ENCODE measurements around the gene DCST1.

Gene DCST1

DNA sequence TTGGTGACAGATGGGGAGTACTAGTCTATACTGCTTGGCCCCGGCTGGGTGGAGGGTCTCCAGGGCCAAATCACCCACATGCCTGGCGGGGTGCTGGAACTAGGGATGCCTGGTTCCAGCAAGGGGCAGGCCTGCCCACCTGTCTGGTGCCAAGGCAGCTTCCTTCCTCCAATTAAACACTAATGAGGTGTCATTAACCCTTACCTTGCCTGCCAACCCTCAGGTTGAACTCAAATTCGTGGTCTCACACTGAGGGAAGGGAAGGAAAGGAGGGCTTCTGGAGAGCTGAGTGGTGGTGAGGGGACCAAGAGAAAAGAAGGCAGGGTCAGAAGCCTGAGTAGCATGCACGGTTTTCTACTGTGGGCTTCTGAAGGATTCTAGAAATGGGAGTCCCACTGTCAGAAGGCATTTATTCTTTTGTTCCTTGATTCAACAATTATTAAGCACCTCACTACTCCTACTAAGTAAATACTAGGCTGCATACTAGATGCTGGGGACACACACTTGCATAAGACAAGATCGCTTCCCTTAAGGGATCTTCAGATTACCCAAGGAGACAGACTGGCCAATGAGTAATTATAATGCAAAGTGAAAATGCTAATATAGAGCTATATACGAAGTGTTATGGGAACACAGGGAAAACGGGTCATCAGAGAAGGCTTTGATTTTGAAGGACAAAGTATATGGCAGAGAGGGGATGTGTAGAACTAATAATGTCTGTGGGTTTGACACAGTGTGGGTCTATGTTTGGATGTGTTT, 39.1 kb downstream of the DCST1 start:
- TF ChIP-seq TOX (CRISPR knock-in tag; IDR thresholded peaks at IDR 0.05; ENCODE audit: borderline replicate concordance) (no peak), ZNF8 (CRISPR knock-in tag; IDR thresholded peaks at IDR 0.05) (no peak), CSDC2 (CRISPR knock-in tag; IDR thresholded peaks at IDR 0.05) (no peak), BACH2 (CRISPR knock-in tag; IDR thresholded peaks at IDR 0.05; ENCODE audit: borderline replicate concordance) (no peak), SNAI2 (CRISPR knock-in tag; IDR thresholded peaks at IDR 0.05) (no peak), TCF4 (CRISPR knock-in tag; IDR thresholded peaks at IDR 0.05; ENCODE audit: borderline replicate concordance) (no peak), POU6F1 (CRISPR knock-in tag; IDR thresholded peaks at IDR 0.05; ENCODE audit: borderline replicate concordance, low read depth) (no peak), RARB (CRISPR knock-in tag; IDR thresholded peaks at IDR 0.05) (no peak), PPARA (CRISPR knock-in tag; IDR thresholded peaks at IDR 0.05; ENCODE audit: borderline replicate concordance) (no peak), ZFP3 (CRISPR knock-in tag; IDR thresholded peaks at IDR 0.05) (no peak), ZFP30 (CRISPR knock-in tag; IDR thresholded peaks at IDR 0.05) (no peak), GLIS3 (CRISPR knock-in tag; IDR thresholded peaks at IDR 0.05) (no peak)
- TF ChIP-seq, protein P1, sequence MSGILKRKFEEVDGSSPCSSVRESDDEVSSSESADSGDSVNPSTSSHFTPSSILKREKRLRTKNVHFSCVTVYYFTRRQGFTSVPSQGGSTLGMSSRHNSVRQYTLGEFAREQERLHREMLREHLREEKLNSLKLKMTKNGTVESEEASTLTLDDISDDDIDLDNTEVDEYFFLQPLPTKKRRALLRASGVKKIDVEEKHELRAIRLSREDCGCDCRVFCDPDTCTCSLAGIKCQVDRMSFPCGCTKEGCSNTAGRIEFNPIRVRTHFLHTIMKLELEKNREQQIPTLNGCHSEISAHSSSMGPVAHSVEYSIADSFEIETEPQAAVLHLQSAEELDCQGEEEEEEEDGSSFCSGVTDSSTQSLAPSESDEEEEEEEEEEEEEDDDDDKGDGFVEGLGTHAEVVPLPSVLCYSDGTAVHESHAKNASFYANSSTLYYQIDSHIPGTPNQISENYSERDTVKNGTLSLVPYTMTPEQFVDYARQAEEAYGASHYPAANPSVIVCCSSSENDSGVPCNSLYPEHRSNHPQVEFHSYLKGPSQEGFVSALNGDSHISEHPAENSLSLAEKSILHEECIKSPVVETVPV (CRISPR knock-in tag; IDR thresholded peaks at IDR 0.05): no peak
- TF ChIP-seq, protein P2, sequence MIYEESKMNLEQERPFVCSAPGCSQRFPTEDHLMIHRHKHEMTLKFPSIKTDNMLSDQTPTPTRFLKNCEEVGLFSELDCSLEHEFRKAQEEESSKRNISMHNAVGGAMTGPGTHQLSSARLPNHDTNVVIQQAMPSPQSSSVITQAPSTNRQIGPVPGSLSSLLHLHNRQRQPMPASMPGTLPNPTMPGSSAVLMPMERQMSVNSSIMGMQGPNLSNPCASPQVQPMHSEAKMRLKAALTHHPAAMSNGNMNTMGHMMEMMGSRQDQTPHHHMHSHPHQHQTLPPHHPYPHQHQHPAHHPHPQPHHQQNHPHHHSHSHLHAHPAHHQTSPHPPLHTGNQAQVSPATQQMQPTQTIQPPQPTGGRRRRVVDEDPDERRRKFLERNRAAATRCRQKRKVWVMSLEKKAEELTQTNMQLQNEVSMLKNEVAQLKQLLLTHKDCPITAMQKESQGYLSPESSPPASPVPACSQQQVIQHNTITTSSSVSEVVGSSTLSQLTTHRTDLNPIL (CRISPR knock-in tag; IDR thresholded peaks at IDR 0.05; ENCODE audit: low read depth): no peak
- ATAC-seq: no peak

DNA sequence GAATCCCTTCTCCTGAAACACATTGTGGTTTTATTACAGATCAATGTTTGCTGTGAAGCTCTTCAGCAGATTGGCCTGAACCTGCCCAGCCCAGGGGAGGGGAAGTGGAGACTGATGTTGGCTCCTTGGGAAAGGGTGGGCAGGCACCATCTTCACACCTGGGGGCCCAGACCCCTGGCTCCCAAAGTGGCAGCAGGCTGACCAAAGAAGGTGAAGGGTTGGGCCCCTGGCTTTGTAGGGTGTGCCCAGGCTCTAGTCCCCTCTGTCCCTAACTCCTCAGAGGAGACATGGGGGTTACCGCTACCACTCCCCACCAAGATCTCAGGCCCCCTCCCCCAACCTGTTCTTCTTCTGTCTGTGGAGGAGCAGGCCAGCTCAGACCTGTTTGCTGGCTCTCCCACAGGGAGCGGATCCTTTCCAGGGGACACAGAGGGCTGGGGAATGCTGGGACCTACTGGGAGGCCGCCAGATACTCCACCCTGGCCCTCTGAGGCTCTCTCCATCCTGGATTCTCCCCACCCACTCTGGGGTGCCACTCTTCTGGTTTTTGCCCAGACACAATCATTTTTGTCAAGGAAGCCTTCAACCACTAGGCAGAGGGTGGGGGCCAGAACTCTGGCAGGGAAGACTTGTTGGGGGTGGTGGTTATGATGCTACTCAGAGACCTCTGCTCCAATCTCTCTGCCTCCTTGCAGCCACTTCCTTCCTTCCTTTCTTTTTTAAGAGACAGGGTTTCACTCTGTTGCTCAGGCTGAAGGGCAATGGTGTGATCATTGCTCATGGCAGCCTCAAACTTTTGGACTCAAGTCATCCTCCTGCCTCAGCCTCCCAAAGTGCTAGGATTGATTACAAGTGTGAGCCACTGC, 40.0 kb downstream of the DCST1 start:
- ATAC-seq: no peak
- TF ChIP-seq TOX (CRISPR knock-in tag; IDR thresholded peaks at IDR 0.05; ENCODE audit: borderline replicate concordance): no peak
- TF ChIP-seq CSDC2 (CRISPR knock-in tag; IDR thresholded peaks at IDR 0.05): no peak

DNA sequence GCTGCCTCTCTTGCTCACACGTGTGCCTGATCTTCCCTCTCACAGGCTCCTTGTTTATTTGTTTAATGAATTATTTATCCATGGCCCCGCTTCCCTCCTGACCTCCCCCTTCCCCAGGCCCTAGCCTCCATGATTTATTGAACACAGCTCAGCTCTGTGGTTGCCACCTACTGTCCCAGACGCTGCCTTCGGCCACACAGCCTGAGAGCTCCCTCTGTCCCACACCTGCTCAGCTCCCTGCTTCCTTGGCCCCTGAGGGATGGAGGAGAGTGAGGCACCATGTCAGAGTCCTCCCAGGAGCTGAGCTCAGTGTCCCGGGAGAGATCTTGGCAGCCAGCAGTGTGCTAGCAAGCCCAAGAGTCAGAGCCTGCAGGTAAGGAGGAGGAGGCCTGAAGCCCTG, 41.9 kb downstream of the DCST1 start:
- ATAC-seq: no peak
- TF ChIP-seq BACH2 (CRISPR knock-in tag; IDR thresholded peaks at IDR 0.05; ENCODE audit: borderline replicate concordance): no peak
- no peak for TF ChIP-seq RARB (CRISPR knock-in tag; IDR thresholded peaks at IDR 0.05)
- no peak for TF ChIP-seq CSDC2 (CRISPR knock-in tag; IDR thresholded peaks at IDR 0.05)
- no peak for TF ChIP-seq PPARA (CRISPR knock-in tag; IDR thresholded peaks at IDR 0.05; ENCODE audit: borderline replicate concordance)
- no peak for TF ChIP-seq TOX (CRISPR knock-in tag; IDR thresholded peaks at IDR 0.05; ENCODE audit: borderline replicate concordance)
- TF ChIP-seq ZNF565 (CRISPR knock-in tag; conservative IDR thresholded peaks at IDR 0.05; ENCODE audit: low read depth): no peak

GRCh38 chr1:155076371-155076770, 42.7 kb downstream of the DCST1 start:
- TF ChIP-seq, protein P3, sequence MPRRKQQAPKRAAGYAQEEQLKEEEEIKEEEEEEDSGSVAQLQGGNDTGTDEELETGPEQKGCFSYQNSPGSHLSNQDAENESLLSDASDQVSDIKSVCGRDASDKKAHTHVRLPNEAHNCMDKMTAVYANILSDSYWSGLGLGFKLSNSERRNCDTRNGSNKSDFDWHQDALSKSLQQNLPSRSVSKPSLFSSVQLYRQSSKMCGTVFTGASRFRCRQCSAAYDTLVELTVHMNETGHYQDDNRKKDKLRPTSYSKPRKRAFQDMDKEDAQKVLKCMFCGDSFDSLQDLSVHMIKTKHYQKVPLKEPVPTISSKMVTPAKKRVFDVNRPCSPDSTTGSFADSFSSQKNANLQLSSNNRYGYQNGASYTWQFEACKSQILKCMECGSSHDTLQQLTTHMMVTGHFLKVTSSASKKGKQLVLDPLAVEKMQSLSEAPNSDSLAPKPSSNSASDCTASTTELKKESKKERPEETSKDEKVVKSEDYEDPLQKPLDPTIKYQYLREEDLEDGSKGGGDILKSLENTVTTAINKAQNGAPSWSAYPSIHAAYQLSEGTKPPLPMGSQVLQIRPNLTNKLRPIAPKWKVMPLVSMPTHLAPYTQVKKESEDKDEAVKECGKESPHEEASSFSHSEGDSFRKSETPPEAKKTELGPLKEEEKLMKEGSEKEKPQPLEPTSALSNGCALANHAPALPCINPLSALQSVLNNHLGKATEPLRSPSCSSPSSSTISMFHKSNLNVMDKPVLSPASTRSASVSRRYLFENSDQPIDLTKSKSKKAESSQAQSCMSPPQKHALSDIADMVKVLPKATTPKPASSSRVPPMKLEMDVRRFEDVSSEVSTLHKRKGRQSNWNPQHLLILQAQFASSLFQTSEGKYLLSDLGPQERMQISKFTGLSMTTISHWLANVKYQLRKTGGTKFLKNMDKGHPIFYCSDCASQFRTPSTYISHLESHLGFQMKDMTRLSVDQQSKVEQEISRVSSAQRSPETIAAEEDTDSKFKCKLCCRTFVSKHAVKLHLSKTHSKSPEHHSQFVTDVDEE (CRISPR knock-in tag; IDR thresholded peaks at IDR 0.05): no peak
- TF ChIP-seq BACH2 (CRISPR knock-in tag; IDR thresholded peaks at IDR 0.05; ENCODE audit: borderline replicate concordance): no peak
- TF ChIP-seq ZNF8 (CRISPR knock-in tag; IDR thresholded peaks at IDR 0.05): no peak
- TF ChIP-seq ISL1 (CRISPR knock-in tag; IDR thresholded peaks at IDR 0.05): no peak
- no peak for TF ChIP-seq ZC3H10 (CRISPR knock-in tag; IDR thresholded peaks at IDR 0.05)
- no peak for TF ChIP-seq ZNF70 (CRISPR knock-in tag; IDR thresholded peaks at IDR 0.05)
- no peak for TF ChIP-seq GLIS3 (CRISPR knock-in tag; IDR thresholded peaks at IDR 0.05)
- TF ChIP-seq ZFP30 (CRISPR knock-in tag; IDR thresholded peaks at IDR 0.05): no peak
- no peak for TF ChIP-seq ZFP3 (CRISPR knock-in tag; IDR thresholded peaks at IDR 0.05)
- no peak for TF ChIP-seq ARNTL (CRISPR knock-in tag; IDR thresholded peaks at IDR 0.05; ENCODE audit: borderline replicate concordance, low read depth)
- TF ChIP-seq, protein P1 (CRISPR knock-in tag; IDR thresholded peaks at IDR 0.05): no peak
- no peak for TF ChIP-seq TOX (CRISPR knock-in tag; IDR thresholded peaks at IDR 0.05; ENCODE audit: borderline replicate concordance)
- no peak for TF ChIP-seq PPARA (CRISPR knock-in tag; IDR thresholded peaks at IDR 0.05; ENCODE audit: borderline replicate concordance)
- TF ChIP-seq, protein P2 (CRISPR knock-in tag; IDR thresholded peaks at IDR 0.05; ENCODE audit: low read depth): no peak
- no peak for TF ChIP-seq RARB (CRISPR knock-in tag; IDR thresholded peaks at IDR 0.05)
- ATAC-seq: no peak

All from SK-N-SH treated with all-trans-retinoic acid at 6 μM for 48 hours (cell line).